Stimulated activated CD8-positive, alpha-beta memory T cell treated with anti-CD3 and anti-CD28 coated beads, Interleukin-4, amount 100 ng/mL, for 4 hours (primary cell): Measurements from ENCODE around the gene CYLC1.

Experiments used
- DNase-seq, 2 donors: peaks; one replicate each; pipeline ENCODE4 v3.0.0-alpha.2; 2020; ENCODE audit warnings: low read depth in 2 of 2, low spot score in 1 of 2

Gene CYLC1, protein sequence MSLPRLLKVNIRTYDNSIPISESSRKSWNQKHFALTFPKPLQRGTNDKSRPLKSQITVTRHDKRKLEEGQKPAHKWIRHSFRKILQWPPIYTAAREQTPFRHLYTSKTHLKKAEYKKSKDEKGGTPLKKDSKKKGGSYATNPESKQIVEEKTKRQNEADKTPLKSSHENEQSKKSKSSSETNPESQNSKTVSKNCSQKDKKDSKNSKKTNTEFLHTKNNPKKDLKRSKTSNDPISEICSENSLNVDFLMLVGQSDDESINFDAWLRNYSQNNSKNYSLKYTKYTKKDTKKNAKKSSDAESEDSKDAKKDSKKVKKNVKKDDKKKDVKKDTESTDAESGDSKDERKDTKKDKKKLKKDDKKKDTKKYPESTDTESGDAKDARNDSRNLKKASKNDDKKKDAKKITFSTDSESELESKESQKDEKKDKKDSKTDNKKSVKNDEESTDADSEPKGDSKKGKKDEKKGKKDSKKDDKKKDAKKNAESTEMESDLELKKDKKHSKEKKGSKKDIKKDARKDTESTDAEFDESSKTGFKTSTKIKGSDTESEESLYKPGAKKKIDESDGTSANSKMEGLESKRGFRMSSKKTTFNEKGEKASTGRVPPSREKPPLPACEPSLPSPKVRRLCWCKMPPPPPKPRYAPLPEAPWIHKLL

GRCh38 chrX:83860846-83861245 is at the start of gene CYLC1:
Gene CYLC1, plus strand, starts transcription at chrX:83861146. Its CDS starts 37 bp downstream, at chrX:83861183.
- DNase-seq = no peak

- no peak for DNase-seq
These were observed 41.6 kb upstream of the CYLC1 start for GRCh38 chrX:83819304-83819703.

GRCh38 chrX:83829874-83830273 is 31.1 kb upstream of the CYLC1 start:
- no peak for DNase-seq

- no peak for DNase-seq
These were observed 15.5 kb upstream of the CYLC1 start for GRCh38 chrX:83845397-83845796.

DNA sequence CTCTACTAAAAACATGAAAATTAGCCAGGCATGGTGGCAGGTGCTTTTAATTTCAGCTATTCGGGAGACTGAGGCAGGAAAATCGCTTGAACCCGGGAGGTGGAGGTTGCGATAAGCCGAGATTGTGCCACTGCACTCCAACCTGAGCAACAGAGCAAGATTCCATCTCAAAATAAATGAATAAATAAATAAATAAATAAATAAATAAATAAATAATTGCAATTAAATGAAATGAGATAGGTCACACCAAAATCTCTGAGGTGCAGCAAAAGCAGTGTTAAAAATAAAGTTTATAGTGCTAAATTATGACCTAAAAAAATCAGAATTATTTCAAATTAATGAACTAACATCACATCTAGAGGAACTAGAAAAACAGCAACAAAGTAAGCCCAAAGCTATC is 13.6 kb upstream of the CYLC1 start:
- DNase-seq = no peak

DNA sequence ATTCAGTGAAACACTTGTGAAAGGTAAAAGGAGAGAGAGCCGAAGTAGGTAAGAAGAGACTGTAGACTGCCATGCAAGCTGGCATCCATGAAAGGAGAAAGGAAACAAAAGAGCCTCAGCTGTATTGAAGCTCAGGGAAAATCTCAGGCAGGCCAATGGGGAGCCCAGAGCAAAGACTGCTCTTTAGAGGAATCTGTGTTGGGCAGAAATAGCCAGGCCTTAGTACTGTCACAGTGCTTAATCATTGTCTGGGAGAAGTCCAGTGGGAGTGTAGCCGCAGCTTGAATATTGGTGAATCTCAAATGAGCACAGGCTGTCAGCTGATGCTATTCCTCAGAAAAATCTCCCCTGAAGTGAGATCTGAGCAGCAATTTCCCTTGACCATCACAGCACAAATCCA is 27.6 kb downstream of the CYLC1 start:
- DNase-seq = no peak

- DNase-seq = no peak
These were observed 31.5 kb downstream of the CYLC1 start for GRCh38 chrX:83892433-83892832.

DNA sequence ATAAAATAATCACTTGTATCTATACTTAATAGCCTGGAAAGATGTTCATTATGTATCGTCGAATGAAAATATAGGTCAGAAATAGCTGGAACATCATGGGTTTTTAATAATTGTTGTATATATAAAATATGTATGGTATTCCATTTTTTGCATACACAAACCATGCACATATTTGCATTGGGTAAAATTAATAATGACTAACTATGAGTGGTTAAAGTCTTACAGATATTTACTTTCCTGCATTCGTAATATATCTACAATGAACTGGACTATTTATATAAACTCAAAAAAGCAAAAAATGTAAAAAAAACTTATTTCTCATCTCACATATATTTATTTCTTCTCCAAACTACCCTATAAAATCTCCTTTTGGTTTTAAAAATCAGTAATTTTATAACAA is 46.0 kb downstream of the CYLC1 start:
- no peak for DNase-seq

- DNase-seq = no peak
These were observed 55.6 kb downstream of the CYLC1 start for GRCh38 chrX:83916525-83916924.

DNA sequence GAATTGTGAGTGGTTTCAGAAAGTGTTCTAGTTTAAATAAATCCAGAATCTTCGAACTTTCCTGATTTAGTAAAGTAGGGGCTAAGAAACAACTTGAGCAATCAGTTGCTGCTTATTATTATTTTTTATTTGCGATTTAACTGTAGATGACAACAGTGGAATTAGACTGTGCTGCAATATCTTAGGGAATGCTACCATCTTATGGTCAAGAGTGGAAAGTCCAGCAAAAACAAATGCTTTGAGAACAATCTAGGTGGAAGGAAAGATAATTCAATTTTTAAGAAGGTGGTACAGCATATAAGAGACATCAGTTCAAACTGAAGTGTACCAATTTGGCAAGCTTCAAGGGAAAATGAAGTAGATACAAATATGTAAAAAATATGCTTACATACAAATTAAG is 73.3 kb downstream of the CYLC1 start:
- DNase-seq = no peak
